Astrocyte (in vitro differentiated cells and primary cell): ENCODE data around the gene SAPCD2. TPM values are rescaled to one million over a fixed set of nuclear protein-coding genes. Genes with fewer than 3 reads are reported as not detected.

ENCODE experiments used
- DNase-seq: peaks from one replicate; pipeline ENCODE4 v3.0.0-alpha.2; 2010; ENCODE audit warnings: low read depth
- FAIRE-seq: peaks from 2 replicates; lab custom pipeline; 2011; peaks lifted over from hg19 to GRCh38; lab: Jason Lieb, UNC
- H2AFZ ChIP-seq: 2 replicates; pipeline ENCODE4 v1.6.0; 2012; ENCODE audit warnings: low read depth, low read length, inconsistent platforms
- H3K27ac ChIP-seq: 2 replicates; pipeline ENCODE4 v1.5.1; 2011; ENCODE audit warnings: low read depth, low read length, inconsistent platforms
- H3K27me3 ChIP-seq: 2 replicates; pipeline ENCODE4 v1.6.0; 2011; ENCODE audit warnings: low read length, inconsistent platforms; ENCODE audit not compliant: insufficient read depth
- H3K36me3 ChIP-seq: 2 replicates; pipeline ENCODE4 v1.5.1; 2011; ENCODE audit warnings: low read length, inconsistent platforms; ENCODE audit not compliant: insufficient read depth
- H3K4me1 ChIP-seq: 2 replicates; pipeline ENCODE4 v1.5.1; 2011; ENCODE audit warnings: low read length, inconsistent platforms; ENCODE audit not compliant: insufficient read depth
- H3K4me2 ChIP-seq: 2 replicates; pipeline ENCODE4 v1.6.0; 2012; ENCODE audit warnings: low read length, inconsistent platforms
- H3K4me3 ChIP-seq: 2 replicates; pipeline ENCODE4 v1.5.1; 2011; ENCODE audit warnings: low read depth, mild to moderate bottlenecking, low read length, inconsistent platforms; ENCODE audit not compliant: insufficient read depth
- H3K79me2 ChIP-seq: 2 replicates; pipeline ENCODE4 v1.6.0; 2012; ENCODE audit warnings: mild to moderate bottlenecking, low read length, inconsistent platforms; ENCODE audit not compliant: insufficient read depth
- H3K9ac ChIP-seq: 2 replicates; pipeline ENCODE4 v1.6.0; 2012; ENCODE audit warnings: mild to moderate bottlenecking, low read length, inconsistent platforms
- H3K9me3 ChIP-seq: 2 replicates; pipeline ENCODE4 v1.5.1; 2012; ENCODE audit warnings: low read depth, mild to moderate bottlenecking, low read length, inconsistent platforms; ENCODE audit not compliant: insufficient read depth
- H4K20me1 ChIP-seq: 2 replicates; pipeline ENCODE4 v1.6.0; 2012; ENCODE audit warnings: low read length, inconsistent platforms; ENCODE audit not compliant: insufficient read depth
- H3K27ac Mint-ChIP-seq: one replicate; pipeline ENCODE4 v1.8.0; 2021; ENCODE audit warnings: mild to moderate bottlenecking, mixed read lengths; ENCODE audit not compliant: unreplicated experiment
- H3K27me3 Mint-ChIP-seq: one replicate; pipeline ENCODE4 v1.8.0; 2021; ENCODE audit warnings: low read depth, mixed read lengths; ENCODE audit not compliant: unreplicated experiment
- H3K36me3 Mint-ChIP-seq: one replicate; pipeline ENCODE4 v1.8.0; 2021; ENCODE audit warnings: low read depth, mixed read lengths; ENCODE audit not compliant: unreplicated experiment
- H3K4me1 Mint-ChIP-seq: one replicate; pipeline ENCODE4 v1.8.0; 2021; ENCODE audit warnings: low read depth, mixed read lengths; ENCODE audit not compliant: unreplicated experiment
- H3K4me3 Mint-ChIP-seq: one replicate; pipeline ENCODE4 v1.8.0; 2021; ENCODE audit warnings: mild to moderate bottlenecking, moderate library complexity, mixed read lengths; ENCODE audit not compliant: unreplicated experiment
- H3K9me3 Mint-ChIP-seq: one replicate; pipeline ENCODE4 v1.8.0; 2021; ENCODE audit warnings: mild to moderate bottlenecking, mixed read lengths; ENCODE audit not compliant: unreplicated experiment
- EZH2 ChIP-seq: IDR thresholded peaks from 2 replicates; pipeline ENCODE4 v1.6.1; 2012; ENCODE audit warnings: mild to moderate bottlenecking, low read length, inconsistent platforms; ENCODE audit not compliant: insufficient read depth
- total RNA-seq: library from RNA; stranded (reverse); gene quantifications from 2 replicates; pipeline ENCODE4 v1.2.1, GENCODE V29; 2021
- TF ChIP-seq, protein P1 (sequence below): IDR thresholded peaks from 2 replicates; pipeline ENCODE4 v1.5.1; 2011; ENCODE audit warnings: low read depth, mild to moderate bottlenecking, inconsistent platforms, low read length, moderate library complexity; ENCODE audit not compliant: insufficient read depth

Gene SAPCD2
- total RNA-seq, 1 donor from 2014 or later: 0.43 TPM

DNA sequence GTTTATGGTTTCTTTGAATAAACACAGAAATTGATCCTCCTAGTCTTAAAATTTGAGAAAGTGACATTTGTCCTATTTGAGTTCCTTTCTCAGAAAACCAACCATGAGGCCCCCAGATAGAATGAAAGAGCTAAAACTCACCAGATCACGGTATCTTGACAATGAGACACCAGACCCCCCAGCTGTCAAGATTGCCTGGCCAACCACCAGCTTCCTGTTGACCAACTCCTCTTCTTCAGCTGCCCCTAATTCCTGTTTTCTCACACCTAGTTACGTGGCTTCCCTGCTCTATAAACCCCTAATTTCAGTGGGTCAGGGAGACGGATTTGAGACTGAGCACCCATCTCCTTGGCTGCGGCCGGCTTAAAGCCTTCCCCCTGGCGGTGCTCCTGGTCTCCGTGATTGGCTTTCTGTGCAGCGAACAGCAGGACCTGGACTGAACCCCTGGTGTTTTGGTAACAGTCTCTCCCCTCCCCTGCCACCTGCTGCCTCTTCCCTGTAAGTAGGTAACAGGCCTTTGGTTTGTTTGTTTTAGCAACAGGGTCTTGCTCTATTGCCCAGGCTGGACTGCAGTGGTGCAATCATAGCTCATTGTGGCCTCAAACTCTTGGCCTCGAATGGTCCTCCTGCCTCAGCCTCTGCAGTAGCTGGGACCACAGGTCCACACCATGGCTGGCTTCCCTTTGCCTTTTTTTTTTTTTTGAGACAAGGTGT, 11.7 kb downstream of the SAPCD2 start:
- no peak for DNase-seq
- Mint-ChIP-seq H3K4me3 (no peak overlapping the region), H3K9me3 (no peaks in the 10 kb centered on the region), H3K27ac (no peak overlapping the region), H3K4me1 (no peaks in the 10 kb centered on the region), H3K36me3 (no peaks in the 10 kb centered on the region), H3K27me3 (peaks cover 35% of the 10 kb centered on the region)
- Histone ChIP-seq H4K20me1 (no peaks in the 10 kb centered on the region), H3K4me2 (no peak overlapping the region), H3K36me3 (no peaks in the 10 kb centered on the region), H3K9me3 (no peaks in the 10 kb centered on the region), H3K4me3 (no peak overlapping the region), H2AFZ (no peak overlapping the region), H3K79me2 (no peaks in the 10 kb centered on the region), H3K9ac (no peak overlapping the region), H3K27me3 (peaks cover 3% of the 10 kb centered on the region), H3K27ac (no peak overlapping the region), H3K4me1 (peaks cover 5% of the 10 kb centered on the region)
- no peak for TF ChIP-seq EZH2
- FAIRE-seq: no peak

DNA sequence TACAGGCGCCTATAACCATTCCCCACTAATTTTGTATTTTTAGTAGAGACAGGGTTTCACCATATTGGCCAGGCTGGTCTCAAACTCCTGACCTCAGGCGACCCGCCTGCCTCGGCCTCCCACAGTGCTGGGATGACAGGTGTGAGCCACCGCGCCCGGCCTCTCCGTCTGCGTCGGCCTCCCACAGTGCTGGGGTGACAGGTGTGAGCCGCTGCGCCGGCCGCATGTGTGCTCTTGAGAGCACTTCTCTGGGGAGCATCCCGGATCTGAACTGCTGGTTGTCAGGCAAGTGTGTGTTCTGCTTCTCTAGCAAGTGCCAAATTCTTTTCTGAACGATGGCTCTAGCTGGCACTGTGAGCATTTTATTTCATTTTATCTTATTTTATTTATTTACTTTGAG, 12.8 kb downstream of the SAPCD2 start:
- H3K4me2 ChIP-seq: no peak overlapping the region
- H3K79me2 ChIP-seq: no peaks in the 10 kb centered on the region
- H3K27ac Mint-ChIP-seq: no peak overlapping the region
- H3K4me3 Mint-ChIP-seq: no peak overlapping the region
- H3K9ac ChIP-seq: no peak overlapping the region
- no peaks in the 10 kb centered on the region for H3K9me3 Mint-ChIP-seq
- H2AFZ ChIP-seq: no peak overlapping the region
- H4K20me1 ChIP-seq: no peaks in the 10 kb centered on the region
- H3K9me3 ChIP-seq: no peaks in the 10 kb centered on the region
- H3K4me3 ChIP-seq: no peak overlapping the region
- no peaks in the 10 kb centered on the region for H3K4me1 Mint-ChIP-seq
- H3K27me3 Mint-ChIP-seq: peaks cover 39% of the 10 kb centered on the region
- no peak overlapping the region for H3K27ac ChIP-seq
- H3K27me3 ChIP-seq: peaks cover 12% of the 10 kb centered on the region
- no peaks in the 10 kb centered on the region for H3K36me3 Mint-ChIP-seq
- TF ChIP-seq, protein P1, sequence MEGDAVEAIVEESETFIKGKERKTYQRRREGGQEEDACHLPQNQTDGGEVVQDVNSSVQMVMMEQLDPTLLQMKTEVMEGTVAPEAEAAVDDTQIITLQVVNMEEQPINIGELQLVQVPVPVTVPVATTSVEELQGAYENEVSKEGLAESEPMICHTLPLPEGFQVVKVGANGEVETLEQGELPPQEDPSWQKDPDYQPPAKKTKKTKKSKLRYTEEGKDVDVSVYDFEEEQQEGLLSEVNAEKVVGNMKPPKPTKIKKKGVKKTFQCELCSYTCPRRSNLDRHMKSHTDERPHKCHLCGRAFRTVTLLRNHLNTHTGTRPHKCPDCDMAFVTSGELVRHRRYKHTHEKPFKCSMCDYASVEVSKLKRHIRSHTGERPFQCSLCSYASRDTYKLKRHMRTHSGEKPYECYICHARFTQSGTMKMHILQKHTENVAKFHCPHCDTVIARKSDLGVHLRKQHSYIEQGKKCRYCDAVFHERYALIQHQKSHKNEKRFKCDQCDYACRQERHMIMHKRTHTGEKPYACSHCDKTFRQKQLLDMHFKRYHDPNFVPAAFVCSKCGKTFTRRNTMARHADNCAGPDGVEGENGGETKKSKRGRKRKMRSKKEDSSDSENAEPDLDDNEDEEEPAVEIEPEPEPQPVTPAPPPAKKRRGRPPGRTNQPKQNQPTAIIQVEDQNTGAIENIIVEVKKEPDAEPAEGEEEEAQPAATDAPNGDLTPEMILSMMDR: no peak
- no peak for TF ChIP-seq EZH2
- H3K36me3 ChIP-seq: no peaks in the 10 kb centered on the region
- DNase-seq (no peak), FAIRE-seq (no peak)
- H3K4me1 ChIP-seq: peaks cover 5% of the 10 kb centered on the region

DNA sequence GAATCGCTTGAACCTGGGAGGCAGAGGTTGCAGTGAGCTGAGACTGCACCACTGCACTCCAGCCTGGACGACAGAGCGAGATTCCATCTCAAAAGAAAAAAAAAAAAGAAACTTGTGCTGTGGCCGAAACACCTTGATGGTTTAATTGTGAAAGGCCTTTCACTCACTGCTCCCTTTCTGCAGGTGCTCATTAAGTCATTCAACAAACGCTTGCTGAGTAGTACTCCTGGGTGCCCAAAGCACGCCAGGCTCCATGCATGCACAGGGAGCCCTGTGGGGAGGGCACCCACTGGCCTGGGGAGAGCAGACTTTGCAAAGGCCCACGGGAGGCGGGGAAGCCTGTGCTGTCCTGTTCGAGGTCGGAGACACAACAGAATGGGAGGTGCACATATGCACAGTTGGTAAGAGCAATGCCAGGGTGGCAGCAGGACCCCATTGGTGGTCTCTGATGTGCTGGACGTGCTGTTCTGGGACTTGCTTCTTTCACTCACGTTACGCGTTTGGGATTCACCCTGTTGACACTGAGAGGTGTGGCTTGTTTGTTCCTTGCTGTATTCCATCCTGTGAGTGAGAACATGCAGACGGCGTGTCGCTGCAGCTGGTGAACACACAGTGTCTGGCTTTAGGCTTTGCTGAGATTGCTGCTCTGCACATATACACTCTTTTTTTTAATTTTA, 13.5 kb downstream of the SAPCD2 start:
- H3K27me3 Mint-ChIP-seq: peaks cover 40% of the 10 kb centered on the region
- Histone ChIP-seq H3K79me2 (no peaks in the 10 kb centered on the region), H3K27me3 (peaks cover 14% of the 10 kb centered on the region), H2AFZ (no peak overlapping the region), H3K4me2 (no peak overlapping the region), H3K27ac (no peak overlapping the region), H3K4me1 (peaks cover 5% of the 10 kb centered on the region), H3K4me3 (no peak overlapping the region), H4K20me1 (no peaks in the 10 kb centered on the region), H3K9ac (no peak overlapping the region), H3K9me3 (no peaks in the 10 kb centered on the region), H3K36me3 (no peaks in the 10 kb centered on the region)
- FAIRE-seq: no peak
- H3K27ac Mint-ChIP-seq: no peak overlapping the region
- no peak for TF ChIP-seq EZH2
- TF ChIP-seq, protein P1: no peak
- no peak for DNase-seq
- H3K4me1 Mint-ChIP-seq: no peaks in the 10 kb centered on the region
- H3K4me3 Mint-ChIP-seq: no peak overlapping the region
- H3K36me3 Mint-ChIP-seq: no peaks in the 10 kb centered on the region
- H3K9me3 Mint-ChIP-seq: no peaks in the 10 kb centered on the region
